ENCODE data around the gene NAGLU.

The NAGLU gene

GRCh38 chr17:42578282-42578869, 42.3 kb downstream of the NAGLU start:
- peak overlapping the region; percentile 96 for H3K4me3 Mint-ChIP-seq
- no peaks in the 10 kb centered on the region for H3K27me3 Mint-ChIP-seq (ENCODE audit: low read depth, poor library complexity)
- H3K27ac Mint-ChIP-seq = peak overlapping the region; percentile 99
- peak; percentile 81 for DNase-seq
- no peaks in the 10 kb centered on the region for H3K9me3 Mint-ChIP-seq
- peaks cover 29% of the 10 kb centered on the region for H3K36me3 Mint-ChIP-seq (ENCODE audit: low read depth)
- peaks cover 41% of the 10 kb centered on the region for H3K4me1 Mint-ChIP-seq
- TF ChIP-seq CTCF (IDR thresholded peaks at IDR 0.05) = peak; percentile 68

- peak overlapping the region; percentile 60 for H3K4me3 Mint-ChIP-seq
- H3K27me3 Mint-ChIP-seq (ENCODE audit: low read depth, poor library complexity) = no peaks in the 10 kb centered on the region
- H3K4me1 Mint-ChIP-seq = peaks cover 41% of the 10 kb centered on the region
- no peaks in the 10 kb centered on the region for H3K9me3 Mint-ChIP-seq
- DNase-seq = no peak
- TF ChIP-seq CTCF (IDR thresholded peaks at IDR 0.05) = no peak
- H3K36me3 Mint-ChIP-seq (ENCODE audit: low read depth) = peaks cover 22% of the 10 kb centered on the region
- peak overlapping the region; percentile 36 for H3K27ac Mint-ChIP-seq
Measured at GRCh38 chr17:42579794-42580551, 43.9 kb downstream of the NAGLU start.

GRCh38 chr17:42581744-42582270, 45.8 kb downstream of the NAGLU start:
- TF ChIP-seq CTCF (IDR thresholded peaks at IDR 0.05) = no peak
- no peaks in the 10 kb centered on the region for H3K9me3 Mint-ChIP-seq
- H3K27ac Mint-ChIP-seq = no peak overlapping the region
- peaks cover 24% of the 10 kb centered on the region for H3K36me3 Mint-ChIP-seq (ENCODE audit: low read depth)
- H3K27me3 Mint-ChIP-seq (ENCODE audit: low read depth, poor library complexity) = no peaks in the 10 kb centered on the region
- DNase-seq = no peak
- peaks cover 25% of the 10 kb centered on the region for H3K4me1 Mint-ChIP-seq
- H3K4me3 Mint-ChIP-seq = no peak overlapping the region

GRCh38 chr17:42584880-42585279, 48.8 kb downstream of the NAGLU start:
- Mint-ChIP-seq H3K4me3 (no peak overlapping the region), H3K27ac (no peak overlapping the region), H3K36me3 (ENCODE audit: low read depth) (peaks cover 40% of the 10 kb centered on the region), H3K4me1 (peaks cover under 1% of the 10 kb centered on the region), H3K9me3 (no peaks in the 10 kb centered on the region), H3K27me3 (ENCODE audit: low read depth, poor library complexity) (no peaks in the 10 kb centered on the region)
- no peak for DNase-seq
- no peak for TF ChIP-seq CTCF (IDR thresholded peaks at IDR 0.05)

GRCh38 chr17:42585353-42585752, 49.3 kb downstream of the NAGLU start:
- H3K36me3 Mint-ChIP-seq (ENCODE audit: low read depth) = peaks cover 44% of the 10 kb centered on the region
- H3K4me3 Mint-ChIP-seq = no peak overlapping the region
- no peaks in the 10 kb centered on the region for H3K27me3 Mint-ChIP-seq (ENCODE audit: low read depth, poor library complexity)
- no peaks in the 10 kb centered on the region for H3K4me1 Mint-ChIP-seq
- H3K9me3 Mint-ChIP-seq = no peaks in the 10 kb centered on the region
- no peak overlapping the region for H3K27ac Mint-ChIP-seq
- no peak for TF ChIP-seq CTCF (IDR thresholded peaks at IDR 0.05)
- DNase-seq = no peak

All from nephron progenitor cell (in vitro differentiated cells).